Measurements from ENCODE around the gene CACNA1I. TPM values are rescaled to one million over a fixed set of nuclear protein-coding genes. Genes with fewer than 3 reads are reported as not detected.

CACNA1I gene
- total RNA-seq, 4 donors from 2014 or later: under 0.01 to 0.39 (median 0.33) TPM; not detected in 1

DNA sequence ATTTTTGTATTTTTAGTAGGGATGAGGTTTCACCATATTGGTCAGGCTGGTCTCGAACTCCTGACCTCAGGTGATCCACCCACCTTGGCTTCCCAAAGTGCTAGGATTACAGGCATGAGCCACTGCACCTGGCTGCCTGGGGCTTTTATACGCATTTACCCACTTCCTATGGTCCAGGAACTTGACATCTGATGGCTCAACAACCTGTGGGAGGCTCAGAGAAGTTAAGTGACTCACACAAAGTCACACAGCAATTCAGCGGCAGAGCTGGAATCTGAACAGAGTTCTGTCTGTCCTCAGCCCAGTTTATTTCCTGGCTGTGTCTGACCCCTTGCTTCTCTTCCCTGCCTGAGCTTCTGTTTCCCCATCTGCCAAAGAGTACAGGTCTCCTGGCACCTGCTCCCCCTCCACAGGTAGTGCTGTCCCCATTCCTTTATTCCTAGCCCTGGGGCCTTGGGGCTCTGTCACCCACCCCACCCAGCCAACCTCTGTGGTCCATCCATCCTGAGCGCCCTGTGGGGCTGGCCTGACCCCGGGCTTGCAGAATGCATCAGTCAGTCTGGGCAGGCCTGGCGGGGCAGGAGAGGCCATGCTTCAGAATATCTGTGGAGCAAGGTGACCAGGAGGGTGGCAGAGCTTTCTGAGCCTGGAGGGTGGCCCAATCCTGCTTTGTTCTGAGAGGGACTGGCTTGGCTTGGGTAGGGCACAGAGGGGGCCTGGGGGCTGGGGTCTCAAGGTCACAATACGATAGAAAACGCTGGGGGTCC lies 50.6 kb downstream of the CACNA1I start:
- no peaks in the 10 kb centered on the region for H3K9me3 ChIP-seq
- H3K27me3 ChIP-seq: peaks cover 0 to 99% (median 26%) of the 10 kb centered on the region in 4 donors
- no peak for DNase-seq (ENCODE audit: extremely low spot score)
- intact Hi-C loops (cut with DNase I): loop anchor here (10.0 kb wide), 1 partner anchor 404 kb away; no protein-coding TSS in a partner anchor
- no peak overlapping the region for H3K27ac ChIP-seq (replicated peaks in 1 of 4)
- H3K4me3 ChIP-seq: no peak overlapping the region
- H3K36me3 ChIP-seq: no peaks in the 10 kb centered on the region
- WGBS: 94% methylated on average over 3 of the region's 8 CpGs
- H3K4me1 ChIP-seq: peaks cover 0 to 3% (median 0%) of the 10 kb centered on the region in 4 donors
- TF ChIP-seq EP300 (IDR thresholded peaks at IDR 0.05): no peak
- no peak for TF ChIP-seq POLR2AphosphoS5 (IDR thresholded peaks at IDR 0.05)
- TF ChIP-seq POLR2A (IDR thresholded peaks at IDR 0.05; ENCODE audit: low read depth): no peak
- TF ChIP-seq CTCF (IDR thresholded peaks at IDR 0.05): no peak

DNA sequence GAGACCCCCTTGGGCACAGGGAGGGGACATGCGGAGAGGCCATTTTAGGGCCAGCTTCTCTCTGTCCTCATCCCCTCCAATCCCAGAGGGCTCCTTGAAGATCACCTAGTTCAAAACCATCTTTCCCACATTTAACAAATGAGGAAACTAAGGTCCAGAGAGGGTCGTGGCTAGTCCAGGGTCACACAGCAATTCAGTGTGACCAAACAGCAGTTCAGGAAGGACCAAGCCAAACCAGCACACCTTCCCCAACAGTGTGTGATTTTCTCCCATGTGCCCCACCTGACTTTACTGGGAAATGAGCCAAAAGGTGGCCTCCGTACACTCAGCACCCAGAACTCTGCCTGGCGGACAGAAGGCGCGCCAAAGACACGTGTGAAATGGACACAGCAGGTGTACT lies 51.3 kb downstream of the CACNA1I start:
- peaks cover 0 to 99% (median 27%) of the 10 kb centered on the region in 4 donors for H3K27me3 ChIP-seq
- DNase-seq (ENCODE audit: extremely low spot score): no peak
- WGBS: 67% methylated on average over 7 of the region's 7 CpGs
- intact Hi-C loops (cut with DNase I): loop anchor here (10.0 kb wide), 1 partner anchor 403 kb away; no protein-coding TSS in a partner anchor
- H3K9me3 ChIP-seq: no peaks in the 10 kb centered on the region
- peaks cover 0 to 3% (median 0%) of the 10 kb centered on the region in 4 donors for H3K4me1 ChIP-seq
- no peak overlapping the region for H3K4me3 ChIP-seq
- no peaks in the 10 kb centered on the region for H3K36me3 ChIP-seq
- TF ChIP-seq CTCF (IDR thresholded peaks at IDR 0.05) (no peak), POLR2AphosphoS5 (IDR thresholded peaks at IDR 0.05) (no peak), EP300 (IDR thresholded peaks at IDR 0.05) (no peak), POLR2A (IDR thresholded peaks at IDR 0.05; ENCODE audit: low read depth) (no peak)
- no peak overlapping the region for H3K27ac ChIP-seq (replicated peaks in 1 of 4)

- intact Hi-C loops (cut with DNase I): loop anchor here (10.0 kb wide), 1 partner anchor 402 kb away; no protein-coding TSS in a partner anchor
- Histone ChIP-seq H3K27ac (replicated peaks in 1 of 4) (no peak overlapping the region), H3K36me3 (no peaks in the 10 kb centered on the region), H3K9me3 (no peaks in the 10 kb centered on the region), H3K4me3 (no peak overlapping the region), H3K27me3 (peaks cover 0 to 99% (median 24%) of the 10 kb centered on the region in 4 donors), H3K4me1 (peaks cover 0 to 3% (median 0%) of the 10 kb centered on the region in 4 donors)
- DNase-seq (ENCODE audit: extremely low spot score): no peak
- peak in 2 of 3 experiments; percentile 40 to 49 for TF ChIP-seq CTCF (IDR thresholded peaks at IDR 0.05)
- no peak for TF ChIP-seq POLR2AphosphoS5 (IDR thresholded peaks at IDR 0.05)
- no peak for TF ChIP-seq POLR2A (IDR thresholded peaks at IDR 0.05; ENCODE audit: low read depth)
- no peak for TF ChIP-seq EP300 (IDR thresholded peaks at IDR 0.05)
- 38% methylated on average over 10 of the region's 17 CpGs for WGBS
These were observed 52.4 kb downstream of the CACNA1I start for GRCh38 chr22:39622881-39623367.

DNA sequence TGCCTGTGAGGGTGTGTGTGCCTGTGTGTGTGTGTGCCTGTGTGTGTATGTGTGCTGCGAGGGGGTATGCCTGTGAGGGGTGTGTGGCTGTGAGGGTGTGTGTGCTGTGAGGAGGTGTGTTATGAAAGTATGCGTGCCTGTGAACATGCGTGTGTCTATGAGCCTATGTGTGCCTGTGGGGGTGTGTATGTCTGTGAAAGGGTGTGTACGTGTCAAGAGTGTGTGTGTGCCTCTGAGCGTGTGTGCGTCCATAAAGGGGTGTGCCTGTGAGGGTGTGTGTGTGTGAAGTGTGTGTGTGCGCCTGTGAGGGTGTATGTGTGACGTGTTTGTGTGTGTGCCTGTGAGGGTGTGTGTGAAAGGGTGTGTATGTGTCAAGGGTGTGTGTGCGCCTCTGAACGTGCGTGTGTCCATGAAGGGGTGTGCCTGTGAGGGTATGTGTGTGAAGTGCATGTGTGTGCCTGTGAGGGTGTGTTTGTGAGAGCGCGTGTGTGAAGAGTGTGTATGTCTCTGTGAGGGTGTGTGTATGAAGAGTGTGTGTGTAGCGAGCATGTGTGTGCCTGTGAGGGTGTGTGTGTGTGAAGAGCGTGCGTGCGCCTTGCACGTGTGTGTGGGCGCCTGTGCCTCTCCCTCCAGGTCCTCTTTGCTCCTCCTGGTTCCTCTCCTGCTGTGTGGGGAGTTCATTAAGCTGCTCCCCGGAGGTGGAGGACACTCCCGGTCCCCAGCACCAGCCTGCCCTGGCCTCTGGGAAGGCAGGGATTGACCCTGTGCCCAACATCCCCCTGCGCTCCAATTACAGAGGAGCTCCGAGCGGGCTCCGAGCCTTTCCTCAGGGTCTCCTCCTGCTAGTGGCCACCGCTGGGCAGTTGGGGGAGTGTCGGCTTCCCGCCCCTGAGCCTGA lies 53.3 kb downstream of the CACNA1I start:
- Histone ChIP-seq H3K4me3 (no peak overlapping the region), H3K9me3 (no peaks in the 10 kb centered on the region), H3K27ac (replicated peaks in 1 of 4) (no peak overlapping the region), H3K36me3 (no peaks in the 10 kb centered on the region), H3K4me1 (peaks cover 0 to 3% (median 0%) of the 10 kb centered on the region in 4 donors), H3K27me3 (peaks cover 0 to 99% (median 22%) of the 10 kb centered on the region in 4 donors)
- DNase-seq (ENCODE audit: extremely low spot score): no peak
- 66% methylated on average over 26 of the region's 28 CpGs for whole genome bisulfite sequencing
- intact Hi-C loops (cut with DNase I): loop anchor here (10.0 kb wide), 1 partner anchor 401 kb away; no protein-coding TSS in a partner anchor
- TF ChIP-seq POLR2A (IDR thresholded peaks at IDR 0.05; ENCODE audit: low read depth) (no peak), CTCF (IDR thresholded peaks at IDR 0.05) (no peak), POLR2AphosphoS5 (IDR thresholded peaks at IDR 0.05) (no peak), EP300 (IDR thresholded peaks at IDR 0.05) (no peak)

Measured in esophagus muscularis mucosa (tissue), 4 donors.